Suppressor macrophage treated with lipopolysaccharide for 4 hours (primary cell): ENCODE data around the gene RILPL2.
A peak's percentile ranks its signal among the peaks of the same experiment; 100 is the strongest.
"Not testable (repeated sequence)": the region's sequence is repeated elsewhere in the genome, so short reads cannot be mapped to it uniquely, and the experiment has no call there.

ENCODE experiments used
- DNase-seq: peaks from one replicate; pipeline ENCODE4 v3.0.0-alpha.2; 2020

The RILPL2 gene

GRCh38 chr12:123401753-123402683 is 34.5 kb downstream of the RILPL2 start:
- no peak for DNase-seq

GRCh38 chr12:123399255-123399617 is 37.2 kb downstream of the RILPL2 start:
- no peak for DNase-seq

GRCh38 chr12:123398550-123399254 is 37.8 kb downstream of the RILPL2 start:
- no peak for DNase-seq

GRCh38 chr12:123398177-123398549 is 38.3 kb downstream of the RILPL2 start:
- DNase-seq = no peak

- no peak for DNase-seq
Observed at GRCh38 chr12:123397400-123397799, 39.1 kb downstream of the RILPL2 start.

GRCh38 chr12:123396954-123397353 is 39.5 kb downstream of the RILPL2 start:
- no peak for DNase-seq

- DNase-seq = no peak
Observed at GRCh38 chr12:123396543-123396942, 39.9 kb downstream of the RILPL2 start.

GRCh38 chr12:123395236-123395635 is 41.2 kb downstream of the RILPL2 start:
- DNase-seq = no peak

- DNase-seq = no peak
Observed at GRCh38 chr12:123393747-123394146, 42.7 kb downstream of the RILPL2 start.

- no peak for DNase-seq
Observed at GRCh38 chr12:123391546-123392343, 44.7 kb downstream of the RILPL2 start.

- peak; percentile 55 for DNase-seq
Observed at GRCh38 chr12:123390498-123391426, 45.7 kb downstream of the RILPL2 start.

- DNase-seq = no peak
Observed at GRCh38 chr12:123389560-123390351, 46.7 kb downstream of the RILPL2 start.

- DNase-seq = no peak
Observed at GRCh38 chr12:123388951-123389559, 47.4 kb downstream of the RILPL2 start.

GRCh38 chr12:123388177-123388950 is 48.1 kb downstream of the RILPL2 start:
- DNase-seq = peak; percentile 81

- DNase-seq = no peak
Observed at GRCh38 chr12:123387508-123388176, 48.8 kb downstream of the RILPL2 start.

GRCh38 chr12:123385536-123385935 is 50.9 kb downstream of the RILPL2 start:
- not testable (repeated sequence) for DNase-seq

GRCh38 chr12:123384994-123385376 is 51.5 kb downstream of the RILPL2 start:
- DNase-seq = no peak

GRCh38 chr12:123384318-123384993 is 52.0 kb downstream of the RILPL2 start:
- no peak for DNase-seq

- DNase-seq = no peak
Observed at GRCh38 chr12:123382684-123383083, 53.8 kb downstream of the RILPL2 start.
